Anterior cingulate cortex (tissue), 58 donors: ENCODE measurements around the gene CD1B.
"Not testable (repeated sequence)": the region's sequence is repeated elsewhere in the genome, so short reads cannot be mapped to it uniquely, and the experiment has no call there.

ENCODE experiments used
- DNase-seq, 58 donors: peaks; one replicate each; lab custom pipeline; 2025; lab: John Stamatoyannopoulos, UW

CD1B gene

DNA sequence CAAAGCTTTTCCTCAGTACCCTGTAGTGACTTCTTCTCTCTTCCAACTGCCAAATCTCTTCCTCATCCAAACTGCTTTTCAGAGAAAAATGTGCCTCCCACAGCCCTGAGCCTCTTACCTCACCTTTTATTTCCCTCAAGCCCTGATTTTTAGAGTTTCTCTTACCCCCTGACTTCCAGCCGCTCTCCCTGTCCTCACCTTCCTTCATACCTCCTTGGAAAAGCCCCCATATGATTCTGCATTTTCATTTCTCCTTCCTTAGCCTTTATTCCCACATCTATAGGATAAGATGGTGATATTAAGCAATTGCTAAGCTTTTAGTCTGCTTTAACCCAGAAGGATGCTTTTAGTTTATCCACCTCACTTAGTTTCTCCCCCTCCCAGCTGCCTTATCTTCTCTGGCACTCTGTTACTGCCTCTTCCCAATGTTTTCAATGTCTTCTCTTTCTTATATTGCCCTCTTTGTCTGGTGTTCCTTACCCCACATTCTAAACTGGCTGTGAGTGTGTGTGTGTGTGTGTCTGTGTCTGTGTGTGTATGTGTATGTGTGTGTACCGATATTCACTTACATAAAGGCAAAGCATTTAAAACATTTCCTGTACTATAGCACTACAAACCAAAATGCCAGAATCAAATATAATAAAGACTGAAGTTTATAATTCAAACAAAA lies at the start of gene CD1B:
TSS of gene CD1B (minus strand) at position 51 of the 670 bp plus-strand sequence. CDS start 108 bp downstream, outside the sequence.
- no peak for DNase-seq

DNA sequence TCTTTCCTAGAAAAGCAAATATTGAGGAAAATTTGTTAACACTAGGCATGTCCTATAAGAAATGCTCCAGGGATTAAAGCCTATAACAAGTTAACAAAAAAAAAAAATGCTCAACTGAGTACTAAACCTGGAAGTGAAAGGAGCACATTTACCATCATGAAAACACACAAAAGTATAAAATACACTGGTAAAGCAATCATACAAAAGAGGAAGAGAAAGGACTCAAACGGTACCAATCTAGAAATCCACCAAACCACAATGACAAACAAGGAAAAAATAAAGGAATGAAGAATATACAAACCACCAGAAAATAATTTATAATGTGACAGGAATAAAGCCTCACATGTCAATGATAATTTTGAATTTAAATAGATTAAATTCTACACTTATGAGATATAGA lies 43.5 kb upstream of the CD1B start:
- DNase-seq, result no peak

- DNase-seq, result not testable (repeated sequence)
Observed at GRCh38 chr1:158374101-158374500, 42.8 kb upstream of the CD1B start.

- no peak for DNase-seq
Observed at GRCh38 chr1:158371188-158371953, 40.0 kb upstream of the CD1B start.

- DNase-seq, result no peak
Observed at GRCh38 chr1:158366783-158367182, 35.5 kb upstream of the CD1B start.

- DNase-seq, result no peak
Observed at GRCh38 chr1:158362941-158363340, 31.6 kb upstream of the CD1B start.

GRCh38 chr1:158362482-158362881 lies 31.2 kb upstream of the CD1B start:
- DNase-seq, result no peak

DNA sequence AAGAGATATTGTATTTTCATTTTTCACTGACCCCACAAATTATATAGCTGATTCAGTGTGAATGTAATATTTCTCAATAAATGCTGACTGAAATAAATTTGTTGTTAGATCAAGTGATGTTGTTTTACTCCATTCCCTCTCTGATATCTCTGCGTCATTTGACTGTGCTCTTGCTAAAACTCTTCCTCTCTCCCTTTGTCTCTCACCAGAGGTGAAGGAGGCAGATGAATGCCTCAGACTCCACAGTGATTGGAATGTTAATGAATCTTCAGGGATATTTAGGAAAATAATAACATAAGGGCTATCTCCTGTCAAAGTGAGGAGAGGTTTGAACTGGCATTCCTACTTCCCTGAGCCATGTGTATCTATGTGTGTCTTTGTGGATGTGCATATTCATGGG lies 26.1 kb upstream of the CD1B start:
- no peak for DNase-seq

- no peak for DNase-seq
Observed at GRCh38 chr1:158356616-158357015, 25.3 kb upstream of the CD1B start.

GRCh38 chr1:158355773-158356285 lies 24.5 kb upstream of the CD1B start:
- no peak for DNase-seq

GRCh38 chr1:158354255-158354654 lies 22.9 kb upstream of the CD1B start:
- DNase-seq, result no peak

DNA sequence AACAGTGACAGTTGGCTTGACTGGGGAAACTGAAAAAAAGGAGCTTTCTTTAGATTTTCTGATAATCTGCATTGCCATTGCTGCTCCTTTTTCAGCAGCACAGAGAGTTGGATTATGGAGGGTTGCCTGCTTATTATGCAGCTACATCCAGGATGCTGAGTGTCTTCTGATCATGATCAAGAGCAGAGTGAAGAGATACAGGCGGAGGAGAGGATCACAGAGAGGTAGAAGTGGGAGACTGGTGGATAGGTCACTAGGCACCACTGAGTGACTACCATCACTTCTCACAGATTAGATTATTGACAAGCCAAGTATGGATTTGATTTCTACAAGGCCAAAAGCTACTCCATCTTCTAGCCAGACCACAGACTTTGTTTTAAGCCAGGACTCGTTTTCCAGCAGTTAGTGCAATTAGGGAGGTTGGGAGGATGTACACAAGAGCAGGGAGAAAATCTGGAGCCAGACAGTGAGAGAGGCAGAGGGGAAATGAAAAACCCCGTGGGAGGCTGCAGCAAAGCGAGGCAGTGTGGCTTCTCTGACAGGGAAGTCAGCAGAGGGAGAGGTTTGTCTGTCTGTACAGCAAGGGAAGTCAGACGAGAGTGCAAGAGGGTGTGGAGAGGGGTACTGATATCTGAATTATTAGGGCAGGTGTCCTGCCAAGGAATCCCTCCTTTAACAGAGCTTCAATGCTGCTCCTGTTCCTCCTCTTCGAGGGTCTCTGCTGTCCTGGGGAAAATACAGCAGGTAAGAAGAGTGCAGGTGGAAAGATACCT lies 22.2 kb upstream of the CD1B start, which contains the start of gene CD1E:
TSS of gene CD1E (plus strand) at position 592 of the 773 bp plus-strand sequence. CDS start at position 687, 95 bp downstream.
- no peak for DNase-seq

DNA sequence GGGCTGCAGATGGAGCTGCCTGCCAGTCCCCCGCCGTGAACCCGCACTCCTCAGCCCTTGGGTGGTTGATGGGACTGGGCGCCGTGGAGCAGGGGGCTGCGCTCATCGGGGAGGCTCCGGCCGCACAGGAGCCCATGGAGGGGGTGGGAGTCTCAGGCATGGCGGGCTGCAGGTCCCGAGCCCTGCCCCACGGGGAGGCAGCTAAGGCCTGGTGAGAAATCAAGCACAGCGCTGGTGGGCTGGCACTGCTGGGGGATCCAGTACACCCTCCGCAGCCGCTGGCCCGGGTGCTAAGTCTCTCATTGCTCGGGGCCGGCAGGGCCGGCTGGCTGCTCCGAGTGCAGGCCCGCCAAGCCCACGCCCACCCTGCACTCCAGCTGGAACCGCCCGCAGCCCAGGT lies 17.6 kb upstream of the CD1B start:
- not testable (repeated sequence) for DNase-seq

DNA sequence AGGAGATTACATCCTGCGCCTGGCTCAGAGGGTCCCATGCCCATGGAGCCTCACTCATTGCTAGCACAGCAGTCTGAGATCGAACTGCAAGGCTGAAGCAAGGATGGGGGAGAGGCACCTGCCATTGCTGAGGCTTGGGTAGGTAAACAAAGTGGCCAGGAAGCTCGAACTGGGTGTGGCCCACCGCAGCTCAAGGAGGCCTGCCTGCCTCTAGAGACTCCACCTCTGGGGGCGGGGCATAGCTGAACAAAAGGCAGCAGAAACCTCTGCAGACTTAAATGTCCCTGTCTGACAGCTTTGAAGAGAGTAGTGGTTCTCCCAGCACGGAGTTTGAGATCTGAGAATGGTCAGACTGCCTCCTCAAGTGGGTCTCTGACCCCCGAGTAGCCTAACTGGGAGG lies 5.1 kb upstream of the CD1B start:
- DNase-seq, result not testable (repeated sequence)

DNA sequence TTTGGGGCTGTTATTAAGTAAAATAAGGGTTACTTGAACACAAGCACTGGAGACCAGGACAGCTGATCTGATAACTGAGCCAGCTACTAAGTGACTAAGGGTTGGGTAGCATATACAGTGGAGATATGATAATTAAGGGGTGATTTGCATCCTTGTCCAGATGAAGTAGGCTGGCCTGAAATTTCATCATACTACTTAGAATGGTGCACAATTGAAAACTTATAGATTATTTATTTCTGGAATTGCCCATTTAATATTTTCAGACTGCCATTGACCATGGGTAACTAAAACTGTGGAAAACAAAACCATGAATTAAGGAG lies 3.8 kb upstream of the CD1B start:
- no peak for DNase-seq

GRCh38 chr1:158334526-158335212 lies 3.3 kb upstream of the CD1B start:
- DNase-seq, result no peak

GRCh38 chr1:158333405-158334155 lies 2.2 kb upstream of the CD1B start:
- DNase-seq, result no peak

DNA sequence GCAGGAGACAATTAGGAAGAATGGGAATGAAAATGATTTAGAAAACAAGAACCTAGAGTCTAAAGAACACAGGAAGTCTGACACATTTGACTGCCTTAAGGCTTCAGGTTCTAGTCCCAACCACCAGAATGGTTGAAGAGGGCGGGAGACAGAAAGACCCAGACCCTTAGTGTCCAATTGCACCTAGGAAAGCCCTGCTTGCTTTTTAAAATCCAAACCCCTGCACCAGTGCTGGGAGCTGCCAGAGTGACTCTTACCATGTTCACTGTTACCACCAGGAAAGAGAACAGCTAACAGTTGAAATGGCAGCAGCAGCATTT lies 265 bp downstream of the CD1B start:
- no peak for DNase-seq

GRCh38 chr1:158330391-158331105 lies 783 bp downstream of the CD1B start:
- no peak for DNase-seq
